HG02678 (cell line): Measurements from ENCODE around the gene FGFRL1.
A peak's percentile ranks its signal among the peaks of the same experiment; 100 is the strongest.

ENCODE experiments used
- ATAC-seq: cut with Tn5 transposase; IDR thresholded peaks from one replicate; pipeline ENCODE4 v1.9.1; 2021; ENCODE audit warnings: mild to moderate bottlenecking, moderate library complexity; ENCODE audit not compliant: unreplicated experiment

Gene FGFRL1

DNA sequence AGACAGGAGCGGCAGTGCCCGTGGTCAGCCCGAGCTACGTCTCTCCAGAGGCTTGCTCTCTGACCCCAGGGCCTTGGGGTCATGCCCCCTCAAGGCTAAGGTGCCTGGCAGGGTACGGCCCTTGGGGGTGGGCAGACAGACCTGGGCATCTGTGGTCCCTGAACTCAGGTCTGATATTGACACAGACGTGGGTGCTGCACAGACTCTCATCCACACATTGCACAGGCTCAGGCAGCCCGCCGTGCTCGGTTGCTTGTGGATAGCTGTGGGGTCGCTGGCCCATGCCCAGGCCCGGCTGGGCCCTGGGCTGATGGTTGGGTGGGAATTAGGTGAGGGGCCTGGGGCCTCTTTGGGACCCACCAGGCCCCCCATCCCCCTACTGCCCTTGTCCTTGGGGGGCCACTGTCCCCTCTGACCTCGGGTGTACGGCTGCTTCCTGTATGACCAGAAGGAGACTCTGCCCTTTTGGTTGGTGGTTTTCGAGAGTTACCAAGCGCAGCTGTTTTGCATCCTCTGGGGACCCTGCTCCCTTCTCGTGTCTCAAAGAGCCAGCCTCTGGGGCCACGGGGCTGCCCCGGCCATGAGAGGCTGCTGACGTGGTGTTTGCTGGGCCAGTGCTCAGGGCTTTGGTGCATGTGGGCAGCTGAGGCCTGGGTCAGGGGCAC, 10.1 kb downstream of the FGFRL1 start:
- peak; percentile 82 for ATAC-seq

DNA sequence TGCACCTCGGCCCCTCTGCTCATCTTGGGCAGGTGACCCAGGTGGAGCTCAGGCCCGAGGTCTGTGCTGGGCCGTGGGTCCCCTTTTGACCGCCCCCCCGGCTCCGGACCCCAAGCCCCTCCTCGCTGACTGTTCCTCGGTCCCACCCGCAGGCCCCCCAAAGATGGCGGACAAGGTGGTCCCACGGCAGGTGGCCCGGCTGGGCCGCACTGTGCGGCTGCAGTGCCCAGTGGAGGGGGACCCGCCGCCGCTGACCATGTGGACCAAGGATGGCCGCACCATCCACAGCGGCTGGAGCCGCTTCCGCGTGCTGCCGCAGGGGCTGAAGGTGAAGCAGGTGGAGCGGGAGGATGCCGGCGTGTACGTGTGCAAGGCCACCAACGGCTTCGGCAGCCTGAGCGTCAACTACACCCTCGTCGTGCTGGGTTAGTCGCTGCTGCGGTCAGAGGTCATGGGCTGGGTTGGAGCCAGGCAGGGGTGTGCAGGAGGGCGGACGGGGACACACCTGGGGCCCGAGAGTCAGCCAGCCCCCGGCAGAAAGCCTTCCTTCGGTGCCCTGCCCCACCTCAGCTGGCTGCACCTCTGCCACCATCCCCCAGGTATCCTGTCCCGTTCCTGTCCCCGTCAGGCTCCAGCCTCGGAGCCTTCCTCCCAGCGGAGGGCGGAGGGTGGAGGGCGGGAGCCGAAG, 10.8 kb downstream of the FGFRL1 start:
- ATAC-seq = no peak

DNA sequence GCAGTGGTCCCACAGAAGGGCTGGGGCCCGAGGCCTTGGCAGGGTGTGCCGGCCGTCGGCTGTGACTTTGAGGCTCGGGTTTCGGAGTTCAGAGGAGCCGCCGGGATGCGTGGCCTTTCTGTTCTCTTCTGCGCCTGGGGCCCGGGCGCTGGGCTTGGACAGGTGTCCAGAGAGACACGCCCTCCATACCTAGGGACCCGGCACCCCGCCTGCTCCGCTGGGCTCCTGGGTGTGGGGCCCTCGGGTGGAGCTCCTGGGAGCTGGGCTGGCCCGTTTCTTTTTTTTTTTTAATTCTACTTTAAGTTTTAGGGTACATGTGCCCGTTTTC, 11.3 kb downstream of the FGFRL1 start:
- ATAC-seq = no peak

DNA sequence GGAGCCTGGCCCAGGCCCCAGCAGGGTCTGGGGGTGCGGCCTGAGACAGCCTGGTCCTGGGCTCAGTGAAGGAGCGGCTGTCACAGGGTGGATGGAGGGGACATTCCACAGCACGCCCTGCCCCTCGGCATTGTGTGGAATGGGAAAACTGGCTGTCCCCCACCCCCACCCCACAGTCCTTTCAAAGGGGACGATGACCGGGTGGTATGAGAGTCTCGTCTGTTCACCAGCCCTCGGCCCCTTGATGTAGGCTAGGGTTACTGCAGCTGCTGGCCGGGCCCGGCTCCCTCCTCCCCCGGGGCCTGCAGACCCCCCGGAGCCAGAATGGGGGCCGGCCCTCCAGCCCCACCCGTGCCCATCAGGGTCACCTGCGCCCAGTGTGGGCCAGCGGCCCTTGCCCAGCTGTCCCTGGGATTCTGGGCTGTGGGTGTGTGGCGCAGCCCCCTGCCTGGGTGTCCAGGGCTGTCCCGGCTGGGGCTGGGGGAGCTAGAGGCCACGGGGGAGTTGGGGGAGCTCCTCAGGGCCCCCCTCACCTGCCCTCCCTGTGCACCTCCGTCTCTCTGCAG, 11.7 kb downstream of the FGFRL1 start:
- ATAC-seq = no peak

DNA sequence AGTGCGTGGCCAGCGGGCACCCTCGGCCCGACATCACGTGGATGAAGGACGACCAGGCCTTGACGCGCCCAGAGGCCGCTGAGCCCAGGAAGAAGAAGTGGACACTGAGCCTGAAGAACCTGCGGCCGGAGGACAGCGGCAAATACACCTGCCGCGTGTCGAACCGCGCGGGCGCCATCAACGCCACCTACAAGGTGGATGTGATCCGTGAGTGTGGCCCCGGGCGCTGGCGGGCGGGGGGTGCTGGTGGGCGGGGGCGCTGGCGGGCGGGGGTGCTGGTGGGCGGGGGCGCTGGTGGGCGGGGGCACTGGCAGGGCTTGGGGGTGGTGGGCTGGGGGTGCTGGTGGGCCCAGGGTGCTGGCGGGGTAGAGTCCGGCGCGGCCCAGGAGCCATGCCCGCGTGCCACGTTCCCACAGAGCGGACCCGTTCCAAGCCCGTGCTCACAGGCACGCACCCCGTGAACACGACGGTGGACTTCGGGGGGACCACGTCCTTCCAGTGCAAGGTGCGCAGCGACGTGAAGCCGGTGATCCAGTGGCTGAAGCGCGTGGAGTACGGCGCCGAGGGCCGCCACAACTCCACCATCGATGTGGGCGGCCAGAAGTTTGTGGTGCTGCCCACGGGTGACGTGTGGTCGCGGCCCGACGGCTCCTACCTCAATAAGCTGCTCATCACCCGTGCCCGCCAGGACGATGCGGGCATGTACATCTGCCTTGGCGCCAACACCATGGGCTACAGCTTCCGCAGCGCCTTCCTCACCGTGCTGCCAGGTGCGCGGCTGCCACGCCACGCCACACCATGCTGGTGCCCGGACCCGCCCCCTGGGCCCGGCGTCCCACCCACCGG, 12.7 kb downstream of the FGFRL1 start:
- no peak for ATAC-seq

DNA sequence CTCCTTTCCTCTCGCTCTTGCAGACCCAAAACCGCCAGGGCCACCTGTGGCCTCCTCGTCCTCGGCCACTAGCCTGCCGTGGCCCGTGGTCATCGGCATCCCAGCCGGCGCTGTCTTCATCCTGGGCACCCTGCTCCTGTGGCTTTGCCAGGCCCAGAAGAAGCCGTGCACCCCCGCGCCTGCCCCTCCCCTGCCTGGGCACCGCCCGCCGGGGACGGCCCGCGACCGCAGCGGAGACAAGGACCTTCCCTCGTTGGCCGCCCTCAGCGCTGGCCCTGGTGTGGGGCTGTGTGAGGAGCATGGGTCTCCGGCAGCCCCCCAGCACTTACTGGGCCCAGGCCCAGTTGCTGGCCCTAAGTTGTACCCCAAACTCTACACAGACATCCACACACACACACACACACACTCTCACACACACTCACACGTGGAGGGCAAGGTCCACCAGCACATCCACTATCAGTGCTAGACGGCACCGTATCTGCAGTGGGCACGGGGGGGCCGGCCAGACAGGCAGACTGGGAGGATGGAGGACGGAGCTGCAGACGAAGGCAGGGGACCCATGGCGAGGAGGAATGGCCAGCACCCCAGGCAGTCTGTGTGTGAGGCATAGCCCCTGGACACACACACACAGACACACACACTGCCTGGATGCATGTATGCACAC, 13.6 kb downstream of the FGFRL1 start:
- no peak for ATAC-seq

DNA sequence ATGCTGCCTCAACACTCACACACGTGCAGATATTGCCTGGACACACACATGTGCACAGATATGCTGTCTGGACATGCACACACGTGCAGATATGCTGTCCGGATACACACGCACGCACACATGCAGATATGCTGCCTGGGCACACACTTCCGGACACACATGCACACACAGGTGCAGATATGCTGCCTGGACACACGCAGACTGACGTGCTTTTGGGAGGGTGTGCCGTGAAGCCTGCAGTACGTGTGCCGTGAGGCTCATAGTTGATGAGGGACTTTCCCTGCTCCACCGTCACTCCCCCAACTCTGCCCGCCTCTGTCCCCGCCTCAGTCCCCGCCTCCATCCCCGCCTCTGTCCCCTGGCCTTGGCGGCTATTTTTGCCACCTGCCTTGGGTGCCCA, 14.7 kb downstream of the FGFRL1 start:
- ATAC-seq = peak; percentile 71

DNA sequence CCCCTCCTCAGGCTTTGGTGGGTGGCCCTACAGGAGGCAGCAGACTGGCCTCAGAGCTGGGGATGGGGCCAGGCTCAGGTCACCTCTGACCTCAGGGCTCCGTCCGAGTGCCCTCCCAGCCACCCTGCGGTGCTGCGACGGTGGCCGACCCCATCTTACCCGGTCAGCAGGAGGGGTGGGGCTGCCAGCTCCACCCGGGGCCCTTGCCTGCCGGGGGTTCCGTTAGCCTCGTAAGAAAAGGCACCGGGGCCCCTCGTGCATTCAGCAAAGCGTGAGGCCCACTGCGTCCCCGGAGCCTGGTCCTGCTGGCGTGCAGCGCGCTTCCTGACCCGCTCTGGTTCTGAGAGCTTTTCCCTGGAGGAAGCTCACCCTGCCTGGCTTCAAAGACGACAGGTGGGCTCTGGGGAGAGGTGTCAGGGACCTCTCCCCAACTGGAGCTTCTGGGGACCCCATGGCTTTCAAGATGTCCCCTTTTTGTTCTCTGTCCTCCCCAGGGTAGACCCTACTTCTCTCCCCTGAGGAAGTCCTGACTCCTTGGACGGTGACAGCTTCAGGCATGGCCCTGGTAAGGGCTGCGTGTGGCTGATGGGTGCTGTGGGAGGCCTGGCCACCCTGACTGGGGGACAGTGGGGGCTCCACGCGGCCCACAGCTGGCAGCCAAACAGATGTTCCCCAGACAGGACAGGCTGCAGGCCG, 15.9 kb downstream of the FGFRL1 start:
- no peak for ATAC-seq

DNA sequence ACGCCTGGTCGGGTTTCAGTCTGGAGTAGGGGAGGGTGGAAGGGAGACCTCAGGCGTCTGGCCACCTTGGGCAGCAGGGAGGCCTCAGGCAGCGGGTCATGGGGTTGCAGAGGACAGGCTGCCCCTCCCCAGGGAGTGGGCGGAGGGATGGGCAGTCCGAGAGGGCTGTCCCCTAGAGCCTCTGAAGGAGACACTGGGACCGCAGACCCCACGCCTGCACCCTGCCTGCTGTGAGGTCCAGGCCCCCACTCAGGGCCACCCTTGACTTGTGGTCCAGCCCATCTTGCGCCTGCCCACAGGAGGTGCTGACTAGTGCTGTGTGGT, 16.5 kb downstream of the FGFRL1 start:
- no peak for ATAC-seq

DNA sequence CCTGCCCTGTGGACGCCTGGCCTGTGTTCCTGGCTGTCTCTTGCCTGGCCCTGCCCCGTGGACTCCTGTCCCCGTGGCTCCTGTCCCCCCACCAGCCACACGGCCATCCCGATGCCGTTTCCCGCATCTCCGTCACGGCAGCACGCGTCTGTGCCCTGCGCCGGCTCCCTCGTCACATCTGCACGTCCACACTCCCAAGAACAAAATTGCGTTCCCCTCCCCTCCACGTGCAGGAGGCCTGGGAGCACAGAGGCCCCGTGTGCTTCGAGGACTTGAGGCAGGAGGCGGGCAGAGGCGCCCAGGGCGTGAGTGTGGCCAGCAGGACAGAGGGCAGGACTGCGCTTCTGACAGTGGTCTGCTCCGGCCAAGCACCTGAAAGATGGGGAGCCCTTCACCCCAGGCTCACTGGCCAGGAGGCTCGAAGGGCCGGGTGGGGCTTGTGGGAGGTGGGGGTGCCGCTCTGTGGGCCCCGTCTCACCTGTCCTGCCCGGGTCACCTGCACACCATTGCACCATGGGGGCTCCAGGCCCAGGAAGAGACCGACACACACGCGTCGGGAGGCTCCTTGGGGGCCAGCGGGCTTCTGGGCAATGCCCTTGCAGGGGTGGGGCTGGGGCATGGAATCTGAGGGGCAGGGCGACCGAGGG, 17.3 kb downstream of the FGFRL1 start:
- no peak for ATAC-seq

DNA sequence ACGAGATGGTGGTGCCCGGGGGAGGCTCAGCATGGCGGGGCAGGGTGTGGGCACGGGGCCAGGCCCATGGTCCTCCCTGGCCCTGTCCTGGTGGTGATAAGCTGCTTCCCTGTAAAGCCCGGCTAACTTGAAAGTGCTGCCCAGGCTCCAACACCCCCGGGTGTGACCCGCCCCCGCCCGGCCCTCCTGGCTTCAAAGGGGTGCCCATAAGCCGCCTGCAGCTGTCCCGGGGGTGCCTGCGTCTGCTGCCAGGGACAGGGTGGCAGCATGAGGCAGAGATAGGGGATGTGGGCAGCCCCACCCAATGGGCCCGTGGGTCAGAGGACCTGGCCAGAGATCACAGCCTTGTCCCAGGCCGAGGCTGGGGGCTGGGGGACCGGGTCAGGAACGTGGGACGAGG, 18.1 kb downstream of the FGFRL1 start:
- no peak for ATAC-seq

DNA sequence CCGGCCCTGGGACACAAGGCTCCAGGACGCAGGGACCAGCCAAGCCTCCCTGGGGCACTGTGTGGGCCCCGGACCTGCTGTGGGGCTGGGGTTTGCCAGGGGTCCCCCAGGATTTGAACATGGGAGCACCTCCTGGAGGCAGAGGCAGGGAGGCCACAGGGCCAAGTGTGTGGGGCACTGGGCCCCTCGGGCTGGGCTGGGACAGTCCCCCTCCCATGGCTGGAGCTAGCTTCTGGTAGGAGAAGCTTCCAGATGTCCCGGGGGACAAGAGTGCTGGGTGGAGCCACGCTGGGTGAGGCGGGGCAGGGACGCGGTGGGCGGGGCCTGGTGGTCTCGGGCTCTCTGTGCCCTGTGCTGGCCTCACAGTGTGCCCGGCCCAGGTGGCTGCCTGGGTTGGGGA, 18.6 kb downstream of the FGFRL1 start:
- no peak for ATAC-seq

DNA sequence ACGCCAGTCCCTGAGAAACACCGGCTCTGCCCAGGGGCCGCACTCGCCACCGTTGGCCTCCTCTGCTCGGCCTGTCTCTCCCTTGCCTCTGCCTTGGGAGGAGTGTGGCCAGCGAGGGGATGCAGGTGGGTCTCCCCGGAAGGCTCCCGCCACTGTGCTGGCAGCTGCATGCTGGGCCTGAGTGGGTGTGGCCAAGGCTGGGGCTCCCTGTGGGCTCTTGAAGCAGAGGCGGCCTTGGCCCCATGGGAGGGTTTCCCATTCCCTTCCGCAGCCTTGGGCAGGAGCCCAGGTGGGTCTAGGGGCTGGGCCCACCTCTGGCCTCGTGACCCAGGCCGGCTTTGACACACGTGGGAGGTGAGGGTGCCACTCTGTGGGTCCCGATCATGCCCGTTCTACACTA, 19.1 kb downstream of the FGFRL1 start:
- no peak for ATAC-seq

DNA sequence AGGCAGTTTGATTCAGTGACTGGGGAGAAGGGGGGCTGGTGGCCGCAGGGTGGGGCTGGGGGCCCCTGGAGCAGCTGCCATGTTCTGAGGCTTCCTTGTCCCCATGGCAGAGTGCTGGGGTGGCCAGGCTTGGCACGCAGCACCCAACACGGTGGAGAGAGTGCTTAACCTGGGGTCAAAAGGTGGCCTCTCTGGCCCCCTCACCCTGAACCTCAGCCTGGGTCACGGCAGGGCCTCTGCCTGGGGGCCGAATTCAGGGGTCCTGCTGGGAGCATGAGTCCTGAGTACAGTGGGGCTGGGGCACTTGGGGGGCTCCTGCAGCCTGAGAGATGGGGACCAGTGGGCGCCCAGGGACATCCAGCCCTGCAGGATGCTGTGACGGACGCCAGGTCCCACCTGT, 19.9 kb downstream of the FGFRL1 start:
- ATAC-seq = no peak

DNA sequence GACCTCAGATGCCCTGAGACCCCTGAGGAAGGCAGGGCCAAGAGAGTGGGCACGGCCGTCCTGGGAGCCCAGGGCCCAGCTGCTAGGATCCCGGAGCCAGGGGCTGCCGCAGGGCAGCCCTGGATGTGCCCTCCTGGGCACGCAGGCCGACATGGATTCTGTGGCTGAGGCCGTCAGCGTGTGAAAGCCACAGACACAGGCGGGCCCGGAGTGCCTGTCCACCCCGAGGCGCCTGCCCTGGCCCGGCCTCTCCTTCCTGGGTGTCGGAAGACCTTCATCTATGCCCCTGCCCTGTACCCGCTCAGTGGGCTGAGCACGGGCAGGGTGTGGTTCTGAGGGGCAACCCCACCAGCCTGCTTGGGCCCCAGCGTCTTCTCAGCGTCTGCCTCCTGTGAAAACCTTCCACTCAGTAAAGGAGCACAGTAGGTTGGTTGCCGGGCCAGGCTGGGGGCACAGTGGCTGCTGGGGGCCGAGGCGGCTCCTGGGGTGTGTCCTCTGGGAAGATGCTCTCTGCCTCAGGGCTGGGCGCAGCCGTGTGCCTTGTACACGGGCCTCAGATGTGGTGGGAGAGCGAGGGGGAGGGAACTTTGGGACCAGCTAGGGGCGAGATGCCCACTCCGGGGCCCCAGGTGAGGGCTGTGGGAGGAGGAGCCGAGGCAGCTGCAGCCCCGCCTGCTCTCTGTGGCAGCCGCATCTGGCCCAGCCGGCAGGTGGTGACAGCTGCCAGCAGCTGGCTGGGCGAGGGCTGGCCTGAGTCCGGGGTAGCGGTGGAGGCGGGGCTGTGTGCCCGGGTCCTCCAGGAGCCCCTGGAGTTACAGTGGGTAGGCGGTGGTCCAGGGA, 20.8 kb downstream of the FGFRL1 start:
- ATAC-seq = no peak

DNA sequence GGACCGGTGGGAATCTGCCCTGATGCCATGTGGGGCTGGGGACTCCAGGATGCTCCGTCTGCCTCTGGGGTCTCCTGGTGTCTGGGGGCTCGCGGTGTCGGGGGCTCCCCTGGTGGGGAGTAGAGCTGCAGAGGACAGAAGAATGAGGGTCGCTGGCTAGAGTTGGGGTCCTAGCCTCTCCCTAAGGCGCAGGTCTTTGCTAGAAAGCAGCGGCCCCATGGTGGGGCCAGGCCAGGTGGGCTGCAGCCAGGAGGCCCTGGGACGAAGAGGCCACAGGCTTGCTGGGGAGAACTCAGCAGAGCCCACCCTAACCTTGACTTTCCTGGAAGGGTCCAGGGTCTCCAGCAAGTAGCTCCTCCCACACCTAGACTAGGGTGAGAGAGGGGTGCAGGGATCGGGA, 21.4 kb downstream of the FGFRL1 start:
- no peak for ATAC-seq

DNA sequence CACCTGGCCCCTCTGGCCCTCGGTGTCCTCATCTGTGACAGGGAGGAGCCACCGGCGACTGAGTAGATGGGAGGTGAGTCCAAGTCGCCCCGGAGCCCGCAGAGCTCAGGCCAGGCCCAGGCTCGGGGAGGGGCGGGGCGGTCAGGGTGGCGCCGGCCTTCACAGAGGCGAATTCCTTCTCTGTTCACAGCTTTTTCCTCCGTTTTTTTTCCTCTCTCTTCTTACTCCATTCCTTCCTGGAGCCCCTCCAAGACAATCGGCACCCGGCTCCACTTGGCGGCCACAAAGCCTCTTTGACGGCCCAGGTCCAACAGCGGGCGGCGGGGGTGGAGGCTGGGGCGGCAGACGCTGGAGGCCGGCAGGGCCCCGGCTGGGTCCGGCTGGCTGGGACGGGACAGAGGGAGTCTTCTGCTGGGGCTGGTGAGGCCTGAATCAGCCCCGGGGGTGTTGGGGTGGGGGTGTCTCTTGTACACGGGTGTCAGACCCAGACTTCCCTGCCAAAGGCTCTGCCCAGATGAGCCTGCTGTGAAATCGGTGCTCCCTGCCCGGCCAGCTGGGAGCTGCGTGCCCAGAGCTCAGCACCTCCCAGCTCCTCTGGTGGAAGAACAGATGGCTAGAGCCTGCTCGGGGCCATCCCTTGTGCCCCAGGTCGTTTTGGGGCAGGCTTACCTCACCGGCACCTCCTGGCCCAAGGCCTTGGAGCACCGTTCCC, 22.6 kb downstream of the FGFRL1 start:
- no peak for ATAC-seq

DNA sequence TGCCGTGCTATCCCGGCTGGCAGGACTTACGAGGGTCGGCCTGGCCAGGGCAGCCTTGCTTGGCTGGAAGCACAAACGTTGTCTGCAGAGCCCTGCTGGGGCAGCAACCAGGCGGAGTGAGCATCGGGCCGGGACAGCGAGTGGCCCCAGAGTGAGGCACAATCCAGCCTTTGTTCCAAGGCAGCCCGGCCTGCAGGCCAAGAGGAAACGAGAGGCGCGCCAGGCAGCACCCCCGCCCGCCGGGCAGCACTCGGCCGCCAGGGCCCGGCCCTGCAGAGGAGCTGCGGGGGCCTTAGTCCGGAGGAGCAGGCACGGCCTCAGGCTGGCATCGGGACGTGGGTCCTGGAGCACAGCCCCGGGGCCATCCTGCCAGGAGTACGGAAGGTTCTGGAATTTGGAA, 24.1 kb downstream of the FGFRL1 start:
- ATAC-seq = no peak

DNA sequence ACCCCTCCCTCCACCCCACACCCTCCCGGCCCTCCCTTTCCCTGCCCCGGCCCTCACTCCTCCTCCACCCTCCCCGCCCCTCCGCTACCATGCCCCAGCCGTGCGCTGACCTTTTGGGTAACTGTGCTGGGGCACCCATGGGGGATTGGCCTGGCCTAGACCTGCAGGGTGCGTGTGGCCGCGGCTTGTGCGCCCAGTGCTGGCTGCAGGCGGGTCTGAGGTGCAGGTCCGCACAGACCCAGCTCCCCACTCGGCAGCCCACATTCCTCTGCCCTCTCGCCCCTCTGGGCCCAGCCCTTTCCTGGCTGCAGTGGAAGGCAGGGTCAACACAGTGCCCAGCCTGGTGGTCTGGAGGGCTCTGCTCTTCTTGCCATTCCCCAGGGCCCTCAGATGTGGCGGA, 24.7 kb downstream of the FGFRL1 start:
- no peak for ATAC-seq
